Measurements from ENCODE around the gene GPR141.

DNA sequence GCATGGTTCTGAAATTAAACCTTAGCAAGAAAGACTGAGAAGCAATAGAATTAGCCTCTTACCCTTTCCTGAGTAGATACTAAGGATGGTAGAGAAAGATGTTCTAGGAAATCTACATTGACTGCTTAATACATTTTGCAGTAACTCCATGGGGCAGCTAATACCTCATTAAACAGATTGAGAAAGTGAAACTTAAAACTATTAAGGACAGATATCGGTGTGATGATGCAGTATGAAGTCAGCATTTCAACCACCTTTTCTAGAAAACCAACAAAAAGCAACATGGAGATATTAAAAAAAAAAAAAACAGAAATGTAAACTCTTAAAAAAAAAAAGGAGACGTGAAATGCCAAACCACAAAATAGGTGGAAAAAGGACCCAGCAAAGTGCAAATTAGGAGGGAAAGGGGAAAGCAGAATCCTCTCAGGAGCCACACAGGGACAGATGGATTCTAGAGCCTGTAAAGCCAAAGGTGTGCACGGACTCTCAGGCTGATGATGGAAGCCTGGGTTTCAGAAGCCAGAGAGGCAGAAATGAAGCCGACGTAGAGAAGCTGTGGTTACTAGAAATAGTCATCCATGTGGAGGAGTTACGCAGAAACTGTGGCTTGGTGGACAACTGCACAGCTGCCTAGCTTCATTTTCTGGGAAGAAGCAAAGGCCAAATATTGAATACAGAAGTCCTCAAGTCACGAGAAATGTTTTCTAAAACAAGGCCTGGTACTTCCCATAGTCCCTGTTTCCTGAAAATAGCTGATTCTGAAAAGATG, 38.1 kb upstream of the GPR141 start:
- no peak for TF ChIP-seq POLR2AphosphoS5 (IDR thresholded peaks at IDR 0.05; ENCODE audit: insufficient read depth in 1 of 2, low read depth in 1 of 2)
- TF ChIP-seq POLR2A (IDR thresholded peaks at IDR 0.05) = no peak
- TF ChIP-seq, protein P1, sequence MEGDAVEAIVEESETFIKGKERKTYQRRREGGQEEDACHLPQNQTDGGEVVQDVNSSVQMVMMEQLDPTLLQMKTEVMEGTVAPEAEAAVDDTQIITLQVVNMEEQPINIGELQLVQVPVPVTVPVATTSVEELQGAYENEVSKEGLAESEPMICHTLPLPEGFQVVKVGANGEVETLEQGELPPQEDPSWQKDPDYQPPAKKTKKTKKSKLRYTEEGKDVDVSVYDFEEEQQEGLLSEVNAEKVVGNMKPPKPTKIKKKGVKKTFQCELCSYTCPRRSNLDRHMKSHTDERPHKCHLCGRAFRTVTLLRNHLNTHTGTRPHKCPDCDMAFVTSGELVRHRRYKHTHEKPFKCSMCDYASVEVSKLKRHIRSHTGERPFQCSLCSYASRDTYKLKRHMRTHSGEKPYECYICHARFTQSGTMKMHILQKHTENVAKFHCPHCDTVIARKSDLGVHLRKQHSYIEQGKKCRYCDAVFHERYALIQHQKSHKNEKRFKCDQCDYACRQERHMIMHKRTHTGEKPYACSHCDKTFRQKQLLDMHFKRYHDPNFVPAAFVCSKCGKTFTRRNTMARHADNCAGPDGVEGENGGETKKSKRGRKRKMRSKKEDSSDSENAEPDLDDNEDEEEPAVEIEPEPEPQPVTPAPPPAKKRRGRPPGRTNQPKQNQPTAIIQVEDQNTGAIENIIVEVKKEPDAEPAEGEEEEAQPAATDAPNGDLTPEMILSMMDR (IDR thresholded peaks at IDR 0.05) = no peak

Data from vagina (tissue), 2 donors.